Epithelial cell of proximal tubule (primary cell): ENCODE data around the gene CTTNBP2NL. TPM values are rescaled to one million over a fixed set of nuclear protein-coding genes. Genes with fewer than 3 reads are reported as not detected.
"Not testable (repeated sequence)": the region's sequence is repeated elsewhere in the genome, so short reads cannot be mapped to it uniquely, and the experiment has no call there.

Source experiments
- DNase-seq: peaks from one replicate; pipeline ENCODE4 v3.0.0-alpha.2; 2011; ENCODE audit warnings: low read depth
- H3K4me3 ChIP-seq: 2 replicates; pipeline ENCODE4 v1.5.1; 2011; ENCODE audit warnings: low read depth, mild to moderate bottlenecking, low read length
- total RNA-seq: library from RNA; depleted of rRNA; stranded (reverse); fragments of >200 nt; gene quantifications from 2 replicates; pipeline ENCODE4 v1.2.3, GENCODE V29; 2015
- TF ChIP-seq, protein P1 (sequence below): conservative IDR thresholded peaks from 2 replicates; pipeline ENCODE4 v1.5.1; 2012; ENCODE audit warnings: low read depth, mild to moderate bottlenecking, low read length

Gene CTTNBP2NL
- total RNA-seq, 1 donor from 2014 or later = 27.2 TPM

GRCh38 chr1:112440574-112440973 lies 44.6 kb downstream of the CTTNBP2NL start:
- TF ChIP-seq, protein P1, sequence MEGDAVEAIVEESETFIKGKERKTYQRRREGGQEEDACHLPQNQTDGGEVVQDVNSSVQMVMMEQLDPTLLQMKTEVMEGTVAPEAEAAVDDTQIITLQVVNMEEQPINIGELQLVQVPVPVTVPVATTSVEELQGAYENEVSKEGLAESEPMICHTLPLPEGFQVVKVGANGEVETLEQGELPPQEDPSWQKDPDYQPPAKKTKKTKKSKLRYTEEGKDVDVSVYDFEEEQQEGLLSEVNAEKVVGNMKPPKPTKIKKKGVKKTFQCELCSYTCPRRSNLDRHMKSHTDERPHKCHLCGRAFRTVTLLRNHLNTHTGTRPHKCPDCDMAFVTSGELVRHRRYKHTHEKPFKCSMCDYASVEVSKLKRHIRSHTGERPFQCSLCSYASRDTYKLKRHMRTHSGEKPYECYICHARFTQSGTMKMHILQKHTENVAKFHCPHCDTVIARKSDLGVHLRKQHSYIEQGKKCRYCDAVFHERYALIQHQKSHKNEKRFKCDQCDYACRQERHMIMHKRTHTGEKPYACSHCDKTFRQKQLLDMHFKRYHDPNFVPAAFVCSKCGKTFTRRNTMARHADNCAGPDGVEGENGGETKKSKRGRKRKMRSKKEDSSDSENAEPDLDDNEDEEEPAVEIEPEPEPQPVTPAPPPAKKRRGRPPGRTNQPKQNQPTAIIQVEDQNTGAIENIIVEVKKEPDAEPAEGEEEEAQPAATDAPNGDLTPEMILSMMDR = no peak
- no peak for DNase-seq
- H3K4me3 ChIP-seq = no peak overlapping the region

- TF ChIP-seq, protein P1 = no peak
- no peak for DNase-seq
- no peak overlapping the region for H3K4me3 ChIP-seq
These were observed 48.3 kb downstream of the CTTNBP2NL start for GRCh38 chr1:112444269-112444668.

DNA sequence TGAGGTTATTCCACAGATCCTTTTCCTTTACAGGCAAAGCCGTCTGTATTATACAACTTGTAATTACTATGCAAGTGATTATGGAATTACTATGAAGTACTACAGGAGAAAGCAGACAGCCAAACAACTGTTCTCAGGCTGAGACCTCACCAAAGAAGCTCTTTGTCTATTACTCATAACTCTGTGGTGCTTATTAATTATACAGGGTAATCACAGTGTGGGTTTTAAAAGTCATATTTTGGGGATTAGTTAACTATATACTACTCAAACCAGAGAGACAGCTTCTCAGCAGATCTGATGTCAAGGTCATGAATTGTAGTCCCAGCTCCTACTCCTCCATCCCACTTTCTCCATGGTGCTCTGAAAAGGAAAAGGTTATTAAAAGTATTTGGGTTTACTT lies 49.6 kb downstream of the CTTNBP2NL start:
- no peak for DNase-seq
- H3K4me3 ChIP-seq = no peak overlapping the region
- TF ChIP-seq, protein P1 = no peak

DNA sequence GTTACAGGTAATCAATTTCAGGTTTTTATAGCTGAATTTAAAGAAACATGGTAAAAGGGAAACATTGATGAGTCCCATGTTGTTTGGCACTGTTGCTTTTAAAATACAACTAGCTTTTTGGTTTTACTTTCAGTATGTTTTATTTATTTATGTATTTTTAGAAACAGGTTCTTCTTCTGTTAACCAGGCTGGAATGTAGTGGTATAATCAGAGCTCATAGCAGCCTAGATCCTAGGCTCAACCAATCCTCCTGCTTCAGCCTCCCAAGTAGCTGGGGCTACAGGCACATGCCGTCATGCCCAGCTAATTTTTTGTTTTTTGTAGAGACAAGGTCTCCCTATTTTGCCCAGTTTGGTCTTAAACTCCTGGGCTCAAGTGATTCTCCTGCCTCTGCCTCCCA lies 50.4 kb downstream of the CTTNBP2NL start:
- DNase-seq = no peak
- H3K4me3 ChIP-seq = no peak overlapping the region
- TF ChIP-seq, protein P1 = no peak

GRCh38 chr1:112448904-112449629 lies 53.1 kb downstream of the CTTNBP2NL start:
- TF ChIP-seq, protein P1 = no peak
- no peak overlapping the region for H3K4me3 ChIP-seq
- no peak for DNase-seq

GRCh38 chr1:112449630-112449983 lies 53.6 kb downstream of the CTTNBP2NL start:
- no peak overlapping the region for H3K4me3 ChIP-seq
- TF ChIP-seq, protein P1 = no peak
- no peak for DNase-seq

GRCh38 chr1:112450773-112451172 lies 54.8 kb downstream of the CTTNBP2NL start:
- H3K4me3 ChIP-seq = no peak overlapping the region
- TF ChIP-seq, protein P1 = no peak
- DNase-seq = no peak

DNA sequence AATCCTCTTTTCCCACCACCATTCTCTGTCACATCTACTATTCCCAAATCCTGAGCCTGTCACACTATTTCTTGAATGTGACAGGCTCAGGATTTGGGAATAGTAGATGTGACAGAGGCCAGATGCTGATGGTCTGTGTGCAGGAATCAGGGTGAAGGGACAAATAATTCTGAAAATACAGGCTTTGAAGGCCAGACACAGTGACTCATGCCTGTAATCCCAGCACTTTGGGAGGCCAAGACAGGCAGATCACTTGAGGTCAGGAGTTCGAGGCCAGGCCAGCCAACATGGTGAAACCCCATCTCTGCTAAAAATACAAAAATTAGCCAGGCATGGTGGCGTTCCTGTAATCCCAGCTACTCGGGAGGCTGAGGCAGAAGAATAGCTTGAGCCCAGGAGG lies 55.3 kb downstream of the CTTNBP2NL start:
- DNase-seq, H3K4me3 ChIP-seq: not testable (repeated sequence)
